GM21447 (cell line): ENCODE data around the gene TRIO.

Experiments used
- ATAC-seq: cut with Tn5 transposase; IDR thresholded peaks from one replicate; pipeline ENCODE4 v1.9.1; 2021; ENCODE audit not compliant: unreplicated experiment

Gene TRIO

GRCh38 chr5:14443671-14444093 is 300.5 kb downstream of the TRIO start:
- ATAC-seq, result no peak

- no peak for ATAC-seq
Measured at GRCh38 chr5:14444161-14444560, 301.0 kb downstream of the TRIO start.

GRCh38 chr5:14445013-14445412 is 301.9 kb downstream of the TRIO start:
- ATAC-seq, result no peak

- no peak for ATAC-seq
Measured at GRCh38 chr5:14445576-14446290, 302.6 kb downstream of the TRIO start.

- no peak for ATAC-seq
Measured at GRCh38 chr5:14447958-14448911, 305.1 kb downstream of the TRIO start.

GRCh38 chr5:14449052-14449661 is 306.0 kb downstream of the TRIO start:
- ATAC-seq, result no peak

- no peak for ATAC-seq
Measured at GRCh38 chr5:14450018-14450524, 306.9 kb downstream of the TRIO start.

GRCh38 chr5:14450742-14451141 is 307.6 kb downstream of the TRIO start:
- ATAC-seq, result no peak

GRCh38 chr5:14451871-14452270 is 308.7 kb downstream of the TRIO start:
- no peak for ATAC-seq

GRCh38 chr5:14452685-14453454 is 309.7 kb downstream of the TRIO start:
- ATAC-seq, result no peak

- ATAC-seq, result no peak
Measured at GRCh38 chr5:14453481-14453880, 310.3 kb downstream of the TRIO start.

GRCh38 chr5:14455814-14456321 is 312.7 kb downstream of the TRIO start:
- no peak for ATAC-seq

- ATAC-seq, result no peak
Measured at GRCh38 chr5:14457476-14457875, 314.3 kb downstream of the TRIO start.

- no peak for ATAC-seq
Measured at GRCh38 chr5:14458414-14458813, 315.3 kb downstream of the TRIO start.

- no peak for ATAC-seq
Measured at GRCh38 chr5:14460844-14461398, 317.8 kb downstream of the TRIO start.

GRCh38 chr5:14462681-14463080 is 319.5 kb downstream of the TRIO start:
- ATAC-seq, result no peak

GRCh38 chr5:14463629-14464028 is 320.5 kb downstream of the TRIO start:
- ATAC-seq, result no peak

- ATAC-seq, result no peak
Measured at GRCh38 chr5:14464096-14464495, 321.0 kb downstream of the TRIO start.

GRCh38 chr5:14464671-14465070 is 321.5 kb downstream of the TRIO start:
- no peak for ATAC-seq

GRCh38 chr5:14465116-14465515 is 322.0 kb downstream of the TRIO start:
- ATAC-seq, result no peak
